ENCODE data around the gene ZNF804B.

Gene ZNF804B

GRCh38 chr7:88915615-88916014, 156.1 kb downstream of the ZNF804B start:
- TF ChIP-seq, protein P1, sequence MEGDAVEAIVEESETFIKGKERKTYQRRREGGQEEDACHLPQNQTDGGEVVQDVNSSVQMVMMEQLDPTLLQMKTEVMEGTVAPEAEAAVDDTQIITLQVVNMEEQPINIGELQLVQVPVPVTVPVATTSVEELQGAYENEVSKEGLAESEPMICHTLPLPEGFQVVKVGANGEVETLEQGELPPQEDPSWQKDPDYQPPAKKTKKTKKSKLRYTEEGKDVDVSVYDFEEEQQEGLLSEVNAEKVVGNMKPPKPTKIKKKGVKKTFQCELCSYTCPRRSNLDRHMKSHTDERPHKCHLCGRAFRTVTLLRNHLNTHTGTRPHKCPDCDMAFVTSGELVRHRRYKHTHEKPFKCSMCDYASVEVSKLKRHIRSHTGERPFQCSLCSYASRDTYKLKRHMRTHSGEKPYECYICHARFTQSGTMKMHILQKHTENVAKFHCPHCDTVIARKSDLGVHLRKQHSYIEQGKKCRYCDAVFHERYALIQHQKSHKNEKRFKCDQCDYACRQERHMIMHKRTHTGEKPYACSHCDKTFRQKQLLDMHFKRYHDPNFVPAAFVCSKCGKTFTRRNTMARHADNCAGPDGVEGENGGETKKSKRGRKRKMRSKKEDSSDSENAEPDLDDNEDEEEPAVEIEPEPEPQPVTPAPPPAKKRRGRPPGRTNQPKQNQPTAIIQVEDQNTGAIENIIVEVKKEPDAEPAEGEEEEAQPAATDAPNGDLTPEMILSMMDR (conservative IDR thresholded peaks at IDR 0.05; ENCODE audit: low read depth, low read length) = no peak
- no peak for DNase-seq (ENCODE audit: low read depth)

DNA sequence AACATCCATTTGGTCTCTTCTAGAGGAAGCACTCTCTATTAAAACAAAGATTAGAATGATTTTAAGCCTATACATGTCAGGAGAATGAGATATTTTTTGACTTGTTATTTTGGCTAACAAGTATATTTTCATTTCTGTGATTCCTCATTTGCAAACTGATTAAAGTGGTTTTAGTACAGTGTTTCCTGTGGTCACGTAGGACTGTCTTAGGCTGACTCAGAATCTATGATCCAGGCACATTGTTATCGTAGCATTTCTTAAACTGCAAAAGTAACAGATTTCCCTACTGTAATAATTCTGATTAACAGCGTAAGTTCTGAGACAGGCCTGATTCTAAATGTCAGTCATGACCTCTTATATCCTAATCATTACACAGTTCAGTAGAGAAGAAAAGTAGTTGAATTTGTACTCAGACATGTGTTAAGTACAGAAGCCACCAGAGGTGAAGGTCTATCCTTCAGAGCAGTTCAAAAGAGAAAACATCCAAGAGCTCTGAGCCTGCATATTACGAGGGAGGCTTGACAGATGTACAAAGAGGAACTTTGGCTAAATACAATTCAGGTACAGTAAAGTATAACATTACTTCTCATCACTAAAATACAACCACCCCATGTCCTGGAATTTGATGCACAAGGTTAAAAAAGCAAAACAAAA, 160.1 kb downstream of the ZNF804B start:
- no peak for DNase-seq (ENCODE audit: low read depth)
- TF ChIP-seq, protein P1 (conservative IDR thresholded peaks at IDR 0.05; ENCODE audit: low read depth, low read length) = no peak
- no peak overlapping the region for H3K4me3 ChIP-seq (ENCODE audit: low read length)

More at GRCh38 chr7:88915615-88916014, 156.1 kb downstream of the ZNF804B start:
- no peak overlapping the region for H3K4me3 ChIP-seq (ENCODE audit: low read length)

DNA sequence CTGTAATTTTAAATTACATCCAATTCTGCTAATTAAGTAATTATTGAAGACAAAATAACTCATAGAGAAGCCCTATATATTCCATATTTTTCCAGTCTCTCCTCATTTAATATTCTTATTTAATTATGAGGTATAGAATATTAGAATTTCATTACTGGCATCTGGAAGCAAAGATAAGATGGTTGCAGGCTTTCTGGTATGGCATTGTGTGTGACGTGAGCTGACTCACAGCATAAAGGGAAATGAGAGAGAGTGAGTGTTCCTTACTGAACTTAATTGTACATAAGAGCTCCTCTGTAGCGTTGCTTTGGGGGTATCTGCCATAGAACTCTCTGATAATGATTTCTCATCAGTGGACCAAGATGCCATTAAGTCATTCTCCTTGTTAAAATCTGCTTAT, 163.4 kb downstream of the ZNF804B start:
- H3K4me3 ChIP-seq (ENCODE audit: low read length) = no peak overlapping the region
- TF ChIP-seq, protein P1 (conservative IDR thresholded peaks at IDR 0.05; ENCODE audit: low read depth, low read length) = no peak
- DNase-seq (ENCODE audit: low read depth) = no peak

DNA sequence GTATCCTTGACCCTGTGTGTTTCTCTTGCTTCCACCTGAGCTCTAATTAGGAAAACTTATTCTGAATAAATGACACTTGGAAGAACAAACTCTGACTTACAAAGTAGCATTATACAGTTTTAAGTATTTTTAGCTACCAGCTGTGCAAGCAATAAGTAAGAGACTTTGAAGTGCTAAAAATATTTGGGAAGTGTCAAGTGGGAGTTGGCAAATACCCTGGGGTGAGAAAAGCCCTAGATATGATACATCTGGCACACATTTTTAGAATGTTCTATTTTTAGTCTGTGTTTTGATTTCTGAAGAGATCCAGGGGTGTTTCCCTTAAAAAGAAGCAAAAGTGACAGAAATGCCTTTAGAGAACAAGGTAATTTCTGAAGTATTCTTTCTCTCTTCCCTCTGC, 168.8 kb downstream of the ZNF804B start:
- no peak overlapping the region for H3K4me3 ChIP-seq (ENCODE audit: low read length)
- DNase-seq (ENCODE audit: low read depth) = no peak
- TF ChIP-seq, protein P1 (conservative IDR thresholded peaks at IDR 0.05; ENCODE audit: low read depth, low read length) = no peak

DNA sequence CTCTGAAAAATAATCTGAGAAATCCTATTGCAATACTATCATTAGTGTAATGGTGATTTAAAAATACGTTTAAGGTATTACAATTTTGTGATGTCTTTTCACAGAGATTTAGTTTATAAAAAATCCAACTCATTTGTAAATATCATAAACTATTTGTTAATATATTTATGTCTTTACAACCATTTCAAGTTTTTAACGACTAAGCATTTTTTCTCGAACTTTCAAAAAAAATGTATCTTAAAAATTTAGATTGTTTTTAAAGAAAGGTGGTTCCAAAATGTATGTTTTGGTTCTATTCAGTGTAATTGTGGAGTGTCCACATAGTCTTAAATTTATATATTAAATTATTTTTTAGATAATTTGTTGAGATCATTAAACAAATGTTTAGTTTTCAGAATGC, 170.2 kb downstream of the ZNF804B start:
- no peak for DNase-seq (ENCODE audit: low read depth)
- TF ChIP-seq, protein P1 (conservative IDR thresholded peaks at IDR 0.05; ENCODE audit: low read depth, low read length) = no peak

GRCh38 chr7:88933285-88933684, 173.8 kb downstream of the ZNF804B start:
- TF ChIP-seq, protein P1 (conservative IDR thresholded peaks at IDR 0.05; ENCODE audit: low read depth, low read length) = no peak
- no peak overlapping the region for H3K4me3 ChIP-seq (ENCODE audit: low read length)
- DNase-seq (ENCODE audit: low read depth) = no peak

More for the DNA sequence above, 170.2 kb downstream of the ZNF804B start:
- H3K4me3 ChIP-seq (ENCODE audit: low read length) = no peak overlapping the region

- no peak for DNase-seq (ENCODE audit: low read depth)
- TF ChIP-seq, protein P1 (conservative IDR thresholded peaks at IDR 0.05; ENCODE audit: low read depth, low read length) = no peak
- no peak overlapping the region for H3K4me3 ChIP-seq (ENCODE audit: low read length)
These were observed 183.5 kb downstream of the ZNF804B start for GRCh38 chr7:88942815-88943501.
